GM18517 (cell line): Measurements from ENCODE around the gene COL19A1.

ENCODE experiments used
- ATAC-seq: cut with Tn5 transposase; IDR thresholded peaks from one replicate; pipeline ENCODE4 v1.9.1; 2021; ENCODE audit warnings: mild to moderate bottlenecking, moderate library complexity; ENCODE audit not compliant: unreplicated experiment

Gene COL19A1

DNA sequence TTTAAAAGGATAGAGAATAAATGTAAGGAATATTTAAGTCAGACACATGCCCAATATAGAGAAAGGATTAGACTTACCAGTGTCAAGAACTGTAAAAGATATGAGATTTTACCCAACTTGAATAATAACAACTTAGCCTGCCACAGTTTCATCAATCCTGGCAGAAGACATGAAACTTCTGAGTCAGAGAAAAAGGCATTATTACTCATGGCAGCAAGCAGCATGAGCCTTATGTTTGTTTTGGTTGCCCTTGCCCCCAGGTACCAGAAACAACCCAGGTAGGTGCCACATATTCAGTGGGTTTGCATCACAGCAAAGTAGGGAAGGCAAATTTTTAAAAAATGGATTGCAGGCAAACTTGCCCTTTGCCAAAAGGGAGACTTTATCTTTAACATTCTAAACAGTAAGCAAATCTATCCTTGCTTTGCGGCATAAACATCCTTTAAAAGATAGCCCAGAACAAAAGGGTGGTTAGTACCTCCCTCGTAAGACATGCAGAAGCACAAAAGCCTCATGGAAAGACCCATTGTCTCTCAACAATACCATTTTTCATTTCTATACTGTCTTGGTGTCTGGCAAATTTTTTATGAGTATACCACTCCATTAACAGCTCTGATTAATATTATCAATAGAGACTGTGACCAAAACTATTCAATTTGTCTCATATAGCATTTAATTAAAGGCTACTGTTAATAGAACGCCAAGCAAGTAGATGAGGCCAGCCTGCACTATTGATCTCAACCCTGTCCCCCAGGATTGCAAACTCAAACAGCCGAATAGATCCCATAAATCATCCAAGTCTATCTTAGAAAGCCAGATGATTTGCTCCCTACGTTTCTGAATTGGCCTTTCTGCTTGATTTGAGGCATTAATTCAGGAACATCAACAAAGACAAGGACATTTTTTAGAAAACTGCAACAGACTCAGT is 185.1 kb downstream of the COL19A1 start:
- ATAC-seq, result no peak

DNA sequence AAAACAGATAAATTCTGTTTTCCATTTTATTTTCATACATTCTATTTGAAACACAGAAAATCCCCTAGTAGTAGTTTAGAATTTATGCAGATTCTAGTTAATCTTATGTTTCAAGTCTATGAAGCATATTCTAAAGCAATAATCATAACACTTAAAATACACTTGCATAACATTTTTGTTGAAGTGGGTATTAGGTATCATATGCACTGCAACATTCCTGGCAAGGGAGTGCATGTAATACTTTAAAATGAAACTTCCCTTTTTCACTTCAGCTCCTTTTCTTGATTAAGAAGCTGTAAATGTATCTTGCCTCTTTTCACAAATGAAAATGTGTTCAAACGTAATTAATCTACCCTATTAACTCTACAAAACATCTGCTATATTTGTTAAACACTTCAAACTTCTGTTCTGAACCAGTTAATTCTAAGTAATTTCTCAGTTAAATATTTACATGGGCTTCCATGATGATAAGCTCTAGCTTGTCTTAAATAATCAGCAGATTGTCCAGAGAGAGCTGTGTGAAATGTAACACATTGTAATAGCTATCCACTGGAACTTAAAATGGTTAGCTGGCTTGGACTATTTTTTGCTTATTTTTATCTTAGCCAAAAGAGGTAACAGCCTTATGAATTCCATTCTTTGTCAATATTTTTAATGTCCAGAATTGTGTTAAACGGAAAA is 192.8 kb downstream of the COL19A1 start:
- ATAC-seq, result no peak

DNA sequence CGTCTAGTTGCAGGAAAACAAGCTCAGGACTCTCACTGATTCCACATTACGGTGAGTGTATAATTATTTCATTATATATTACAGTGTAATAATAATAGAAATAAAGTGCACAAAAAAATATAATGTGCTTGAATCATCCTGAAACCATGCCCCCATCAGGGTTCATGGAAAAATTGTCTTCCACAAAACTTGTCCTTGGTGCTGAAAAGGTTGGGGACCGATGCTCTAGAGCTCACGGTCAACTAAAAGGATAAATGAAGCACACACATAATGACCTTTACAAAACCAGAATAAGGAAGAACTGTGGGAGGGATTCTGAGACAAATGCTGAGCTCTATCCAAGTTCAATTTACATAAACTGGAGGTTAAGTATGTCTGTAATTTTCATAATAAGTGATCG is 194.3 kb downstream of the COL19A1 start:
- no peak for ATAC-seq

DNA sequence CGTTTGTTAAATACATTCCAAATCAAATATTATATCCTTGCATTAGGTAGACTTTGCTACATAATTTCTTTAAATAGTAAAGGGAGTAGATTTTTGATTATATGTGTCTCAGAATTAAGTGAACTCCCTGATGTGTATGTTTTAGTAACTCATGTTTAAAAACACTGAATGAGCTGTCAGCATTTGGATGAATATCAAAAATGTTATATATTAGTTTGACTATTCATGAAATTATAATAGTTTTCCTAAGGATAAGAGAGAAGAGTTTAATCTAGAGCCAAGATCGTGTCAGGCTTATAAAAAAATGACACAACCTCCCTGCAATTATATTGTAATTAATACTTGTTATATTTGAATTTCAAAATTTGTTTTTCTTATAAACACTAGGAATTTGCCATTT is 195.2 kb downstream of the COL19A1 start:
- ATAC-seq, result no peak

DNA sequence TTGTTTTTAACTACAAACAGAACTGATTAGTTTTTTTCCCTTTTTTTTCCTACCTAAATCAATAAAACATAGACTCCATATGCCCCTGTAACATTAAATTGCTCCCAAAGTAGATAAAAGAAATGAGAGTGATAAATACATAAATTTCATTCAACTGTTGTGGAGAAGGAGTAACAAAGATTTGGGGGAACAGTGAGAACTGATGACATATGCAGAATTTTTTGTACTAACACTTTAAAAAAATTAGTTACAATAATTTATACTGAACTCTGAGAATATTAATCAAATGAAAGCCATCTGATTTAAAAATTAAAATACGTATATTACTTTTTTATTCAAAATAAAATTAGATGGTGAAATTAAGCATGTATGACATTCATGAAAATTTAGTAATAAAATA is 195.7 kb downstream of the COL19A1 start:
- ATAC-seq, result no peak

DNA sequence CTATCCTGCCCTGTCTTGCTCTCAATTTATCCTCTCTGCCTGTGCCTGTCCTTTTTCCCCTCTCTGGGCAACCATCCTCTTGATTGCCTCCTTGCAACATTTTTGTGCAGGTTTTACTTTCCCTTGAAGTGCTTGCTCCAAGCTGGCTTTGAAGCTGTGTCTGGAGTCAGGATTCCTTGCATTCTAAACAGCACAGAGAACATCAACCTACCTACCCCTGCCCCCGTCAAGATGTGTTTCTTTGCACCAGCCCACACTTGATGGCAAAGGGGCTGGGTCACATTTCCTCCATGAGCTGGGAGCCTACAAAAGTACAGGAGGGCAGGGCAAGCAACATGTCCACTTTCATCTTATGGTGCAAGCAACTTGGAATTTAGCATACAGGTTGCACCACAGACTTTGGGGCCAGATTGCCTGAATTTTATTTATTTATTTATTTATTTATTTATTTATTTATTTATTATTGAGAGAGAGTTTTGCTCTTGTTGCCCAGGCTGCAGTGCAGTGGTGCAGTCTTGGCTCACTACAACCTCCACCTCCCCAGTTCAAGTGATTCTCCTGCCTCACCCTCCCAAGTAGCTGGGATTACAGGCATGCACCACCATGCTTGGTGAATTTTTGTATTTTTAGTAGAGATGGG is 206.3 kb downstream of the COL19A1 start:
- ATAC-seq, result no peak

DNA sequence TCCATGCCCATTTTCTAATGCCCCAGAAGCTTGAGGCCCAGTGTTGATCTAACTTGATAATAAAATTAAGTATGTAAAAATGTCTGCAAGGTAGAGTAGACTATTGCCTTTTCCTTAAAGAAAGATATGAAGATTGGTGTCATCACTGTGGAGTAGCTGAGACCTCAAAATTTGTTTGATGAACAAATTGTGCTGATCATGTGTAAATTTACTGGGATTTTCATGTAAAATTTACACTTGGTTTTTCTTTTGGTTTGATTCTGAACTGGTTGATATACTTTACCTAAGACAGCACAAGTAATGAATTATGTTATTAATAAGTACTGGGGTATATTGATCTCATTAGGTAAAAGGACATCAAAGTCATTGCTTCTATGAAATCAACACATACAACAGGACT is 207.3 kb downstream of the COL19A1 start:
- ATAC-seq, result no peak

DNA sequence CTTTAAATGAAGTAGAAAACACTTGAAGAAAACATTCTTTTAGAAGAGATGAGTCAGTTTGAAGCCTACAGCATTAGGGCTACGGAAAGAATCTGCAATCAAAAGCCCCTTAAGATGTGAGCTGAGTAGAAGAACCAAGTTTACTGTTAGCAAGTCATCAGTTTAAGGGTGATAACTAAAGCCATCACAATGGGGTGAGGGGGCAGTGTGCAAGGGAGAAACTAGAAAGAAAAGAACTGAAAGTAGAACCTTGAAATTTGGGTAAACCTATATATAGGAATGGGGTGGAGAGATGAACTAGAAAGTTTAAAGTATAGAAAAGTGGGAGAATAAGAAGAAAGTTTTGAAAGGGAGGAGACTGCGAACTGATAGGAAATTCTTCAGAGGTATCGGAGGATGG is 212.9 kb downstream of the COL19A1 start:
- peak; percentile 58 for ATAC-seq

DNA sequence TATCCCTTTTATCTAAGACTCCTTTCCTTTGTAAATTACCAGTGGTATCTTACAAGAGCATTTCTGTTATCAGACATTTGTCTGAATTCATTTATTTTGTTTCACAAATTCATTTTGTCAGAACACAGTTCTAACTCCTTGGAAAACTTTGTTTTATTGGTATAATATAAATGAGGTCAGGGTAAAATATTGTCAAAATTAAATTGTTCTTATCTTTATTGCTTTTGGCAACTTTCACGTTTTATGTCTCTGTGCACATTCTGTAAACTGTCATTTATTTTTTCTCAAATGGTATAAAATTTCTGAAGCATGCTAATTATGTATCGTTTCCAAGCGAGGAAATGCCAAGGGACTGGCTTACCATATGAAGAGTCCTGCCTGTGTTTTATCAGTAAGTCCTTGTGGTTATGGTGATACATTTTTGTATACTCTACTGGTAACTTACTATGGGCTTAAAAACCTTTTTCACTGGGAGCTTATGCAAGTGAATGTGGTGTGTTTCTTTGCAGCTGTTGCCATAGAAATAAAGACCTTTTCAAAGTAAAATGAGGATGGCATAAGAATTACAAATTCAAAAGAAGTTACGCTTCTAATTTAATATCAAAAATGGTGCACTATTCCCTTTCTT is 214.2 kb downstream of the COL19A1 start:
- ATAC-seq, result no peak

DNA sequence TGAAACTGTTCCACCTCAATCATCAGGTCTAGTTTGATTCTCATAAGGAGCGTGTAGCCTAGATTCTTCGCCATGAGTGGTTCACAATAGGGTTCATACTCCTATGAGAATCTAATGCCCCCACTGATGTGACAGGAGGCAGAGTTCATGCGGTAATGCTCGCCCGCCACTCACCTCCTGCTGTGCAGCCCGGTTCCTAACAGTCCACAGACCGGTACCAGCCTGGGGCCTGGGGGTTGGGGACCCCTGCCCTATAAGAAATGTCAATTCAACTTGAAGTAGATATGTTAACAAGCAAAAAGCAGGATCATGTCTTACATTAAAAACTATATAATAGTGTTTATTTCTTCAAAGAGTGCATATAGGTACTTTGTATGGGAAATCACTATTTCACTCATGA is 216.5 kb downstream of the COL19A1 start:
- no peak for ATAC-seq

DNA sequence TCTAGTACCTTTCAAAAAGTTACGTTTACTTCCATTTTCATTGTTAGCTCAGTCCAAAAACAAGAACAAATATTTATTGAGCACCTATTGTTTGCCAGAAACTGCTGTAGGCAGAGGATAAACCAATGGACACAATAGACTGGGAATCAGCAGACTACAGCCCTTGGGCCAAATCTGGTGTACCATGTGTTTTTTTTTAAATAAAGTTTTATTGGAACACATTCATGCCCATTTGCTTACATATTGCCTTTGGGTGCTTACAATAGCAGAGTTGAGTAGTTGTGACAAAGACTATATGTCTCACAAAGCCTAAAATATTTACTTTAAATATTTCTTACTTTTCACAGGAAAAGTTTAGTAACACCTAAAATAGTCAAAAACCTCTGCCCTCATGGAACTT is 220.4 kb downstream of the COL19A1 start:
- ATAC-seq, result no peak

DNA sequence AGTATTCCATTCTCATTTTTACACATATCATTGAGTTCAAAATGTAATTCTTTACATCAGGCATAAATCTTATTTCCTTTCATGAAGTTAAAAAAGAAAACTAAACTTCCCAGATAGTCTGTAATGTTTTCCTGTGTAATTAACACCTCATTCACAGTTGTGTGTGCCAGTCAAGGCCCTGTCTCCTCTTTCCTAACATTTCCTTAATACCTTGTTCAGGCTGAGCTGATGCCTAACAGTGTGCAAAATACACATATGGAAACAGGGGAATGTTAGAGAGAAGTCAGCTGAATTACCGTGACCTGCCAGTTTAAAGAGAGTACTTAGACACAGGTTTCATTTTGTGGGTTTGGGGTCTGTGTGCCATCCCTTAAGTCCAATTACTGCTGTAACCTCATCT is 227.8 kb downstream of the COL19A1 start:
- no peak for ATAC-seq

DNA sequence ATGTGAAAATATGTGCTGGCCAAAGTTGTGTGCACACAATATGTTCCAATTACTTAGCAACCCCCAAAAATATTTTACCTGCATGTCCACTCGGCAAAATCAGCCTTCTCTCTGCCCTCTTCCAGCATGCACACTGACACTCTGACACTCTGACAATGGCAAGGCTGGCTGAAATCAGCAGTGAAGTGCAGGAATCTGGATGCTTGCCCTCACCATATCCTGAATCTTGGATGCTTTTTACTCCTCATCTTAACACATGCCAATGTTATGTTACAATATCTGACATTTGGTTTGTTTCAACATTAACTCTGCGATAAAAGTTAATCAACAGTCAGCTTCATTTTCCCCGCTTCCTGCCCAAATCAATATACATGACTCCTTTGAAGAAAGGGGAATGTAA is 233.4 kb downstream of the COL19A1 start:
- ATAC-seq, result no peak

DNA sequence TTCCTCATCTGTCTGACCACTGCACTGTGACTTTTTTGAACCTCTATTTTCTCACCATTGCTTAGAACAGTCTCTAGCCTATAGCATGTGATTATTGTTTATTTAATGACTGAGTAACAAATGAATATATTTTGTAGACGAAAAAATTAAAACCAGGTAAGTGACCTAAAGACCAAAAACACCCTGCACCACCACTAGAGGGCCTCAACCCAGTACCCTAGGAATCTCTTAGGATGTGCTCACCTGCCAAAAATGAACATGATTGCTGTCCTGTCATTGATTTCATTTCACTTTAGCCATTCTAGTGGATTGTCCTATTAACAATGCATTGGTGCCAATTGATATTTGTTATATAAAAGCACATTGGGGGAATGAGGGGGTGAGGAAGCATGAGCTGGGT is 237.4 kb downstream of the COL19A1 start:
- ATAC-seq, result no peak

DNA sequence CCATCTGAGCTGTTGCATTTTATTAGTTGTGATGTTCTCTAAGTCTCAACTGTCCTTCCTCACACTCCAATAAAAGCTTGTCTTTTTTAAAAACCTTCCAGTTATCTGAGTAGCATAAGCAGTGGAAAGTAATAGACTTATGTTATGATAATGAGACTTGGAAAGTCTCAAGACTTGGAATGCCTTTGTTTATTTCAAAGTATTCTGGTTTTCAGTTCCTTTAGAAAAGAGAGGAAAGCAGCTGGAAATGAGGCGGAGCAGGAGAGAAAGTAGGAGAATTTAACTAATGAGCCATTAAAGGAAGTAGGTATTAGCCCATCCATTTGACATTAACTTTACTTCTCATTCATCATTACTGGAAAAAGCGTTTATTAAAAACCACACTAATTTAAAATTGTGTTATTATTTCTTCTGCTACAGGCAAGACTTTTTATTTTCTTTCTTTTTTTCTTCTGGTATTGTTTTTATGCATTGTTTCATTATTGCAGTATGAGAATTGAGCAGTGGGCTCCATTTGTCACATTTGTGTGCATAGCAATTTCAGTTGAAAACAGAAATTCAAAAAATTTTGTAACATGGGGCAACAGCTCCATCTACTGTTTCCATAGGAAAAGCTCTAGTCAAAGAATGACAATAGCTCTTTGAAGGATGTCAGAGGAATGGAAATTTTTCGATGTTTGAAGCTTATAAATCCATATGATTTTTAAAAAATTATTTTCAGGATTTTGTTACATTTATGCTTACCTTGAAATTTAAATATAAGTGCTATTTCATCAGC is 241.7 kb downstream of the COL19A1 start:
- peak; percentile 56 for ATAC-seq

DNA sequence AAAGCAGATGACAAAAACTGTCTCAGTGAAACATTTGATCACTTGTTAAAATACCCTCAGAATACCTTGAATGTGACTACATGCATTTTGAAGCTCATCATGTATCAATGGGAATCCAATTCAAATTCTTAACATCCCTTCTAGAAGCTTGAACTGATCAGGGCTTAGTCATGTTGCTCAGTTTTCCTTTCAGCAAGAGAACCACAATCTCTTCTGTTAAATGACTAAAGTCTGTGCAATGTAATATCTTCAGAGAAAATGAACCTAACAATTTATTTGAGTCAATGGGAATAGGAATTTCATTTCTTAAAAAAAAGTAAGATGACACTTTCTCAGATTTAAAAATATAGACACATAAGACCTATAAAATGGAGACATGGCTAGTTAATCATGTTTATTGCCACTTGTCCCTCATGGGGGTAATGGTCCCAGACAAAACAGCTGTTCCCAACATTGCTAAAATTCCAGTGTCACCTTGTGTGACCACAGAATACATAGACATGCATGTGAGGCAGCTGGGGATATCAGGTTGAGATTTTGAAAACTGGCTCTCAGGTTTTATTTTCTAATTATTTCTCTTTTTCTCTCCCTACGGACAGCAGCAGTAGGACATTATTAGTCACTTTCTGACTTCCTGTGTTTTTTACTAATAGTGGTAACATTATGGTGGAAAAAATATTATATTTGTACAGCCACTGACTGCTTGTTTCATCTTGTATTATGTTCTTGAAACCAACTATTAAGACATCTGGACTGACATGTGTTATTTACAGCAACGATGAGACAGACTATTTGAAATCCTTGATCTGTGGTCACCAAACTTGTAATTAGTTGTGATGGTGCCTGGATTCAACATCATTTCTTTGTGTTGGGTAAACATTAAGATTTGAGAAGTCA is 244.0 kb downstream of the COL19A1 start:
- no peak for ATAC-seq

DNA sequence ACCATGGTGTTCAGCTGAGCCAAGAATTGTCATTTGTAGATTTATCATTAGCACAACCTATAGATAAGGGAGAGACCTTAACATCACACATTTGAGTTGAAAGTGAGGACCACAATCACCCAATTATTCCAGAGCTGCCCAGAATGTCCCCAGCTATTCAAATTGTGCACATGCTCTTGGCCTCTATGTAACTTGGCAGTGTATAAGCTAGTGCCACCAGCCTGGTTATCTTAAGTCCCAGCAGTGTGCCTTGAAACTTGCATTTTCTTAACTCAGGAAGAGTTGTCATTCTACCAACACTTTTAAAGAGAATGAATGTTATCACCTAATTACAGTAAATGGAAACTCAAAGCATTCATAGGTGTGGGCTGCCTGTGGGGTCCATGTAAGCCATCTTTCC is 245.4 kb downstream of the COL19A1 start:
- no peak for ATAC-seq

DNA sequence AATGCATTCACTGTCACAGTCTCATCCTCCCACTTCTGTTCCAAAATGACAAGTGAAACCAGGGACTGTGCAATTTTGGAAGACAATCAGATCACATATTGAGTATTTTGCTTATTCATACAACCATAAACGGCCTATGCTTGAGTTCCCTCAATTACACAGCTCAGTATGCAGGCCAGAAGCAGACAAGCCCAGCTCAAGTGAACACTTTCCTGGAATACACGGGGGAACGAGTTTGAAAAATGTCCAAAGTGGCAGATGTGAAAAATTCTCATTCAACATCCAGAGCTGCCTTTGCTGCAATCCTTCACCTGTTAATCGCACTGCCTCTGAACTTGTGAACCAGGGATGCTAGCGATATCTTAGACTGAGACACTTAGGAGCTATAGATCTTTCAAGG is 246.4 kb downstream of the COL19A1 start:
- ATAC-seq, result no peak

DNA sequence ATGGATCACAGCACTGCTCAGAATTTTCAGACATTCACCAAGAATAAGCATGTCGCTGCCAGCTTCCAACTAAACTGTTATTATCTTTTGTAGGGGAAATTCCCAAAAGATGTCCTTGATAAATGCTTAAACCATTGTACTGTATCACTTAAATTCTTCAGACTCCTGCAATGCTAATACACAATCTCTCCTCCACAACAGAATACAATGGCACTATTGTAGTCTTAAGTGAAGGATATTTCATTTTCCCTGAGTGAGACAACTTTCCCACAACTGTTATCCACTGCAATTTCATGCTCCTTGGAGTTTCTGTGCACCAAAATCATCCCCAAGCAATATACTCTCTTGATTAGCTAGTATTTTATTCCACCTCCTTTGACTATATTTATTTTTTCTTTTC is 246.8 kb downstream of the COL19A1 start:
- ATAC-seq, result no peak

DNA sequence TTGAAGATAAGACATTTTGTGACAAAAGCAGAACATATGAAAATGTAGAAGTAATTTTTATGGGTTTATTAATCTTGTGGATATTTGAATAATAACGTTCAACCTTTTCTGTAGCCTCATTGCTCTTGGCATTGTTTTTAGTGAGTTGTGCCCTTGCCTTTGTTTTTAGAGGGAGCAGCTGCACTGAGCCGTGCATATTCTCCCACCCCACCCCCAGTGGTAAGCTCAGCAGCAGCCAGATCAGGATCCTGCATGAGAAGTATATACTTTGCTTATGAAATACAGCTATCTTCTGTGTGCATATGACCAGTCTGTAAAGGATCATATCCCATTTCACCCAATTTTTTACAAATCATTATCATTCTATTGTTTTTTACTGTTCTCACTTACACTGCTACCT is 252.3 kb downstream of the COL19A1 start:
- ATAC-seq, result no peak
